ENCODE measurements around the gene FGFBP2.

Gene FGFBP2, protein sequence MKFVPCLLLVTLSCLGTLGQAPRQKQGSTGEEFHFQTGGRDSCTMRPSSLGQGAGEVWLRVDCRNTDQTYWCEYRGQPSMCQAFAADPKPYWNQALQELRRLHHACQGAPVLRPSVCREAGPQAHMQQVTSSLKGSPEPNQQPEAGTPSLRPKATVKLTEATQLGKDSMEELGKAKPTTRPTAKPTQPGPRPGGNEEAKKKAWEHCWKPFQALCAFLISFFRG

DNA sequence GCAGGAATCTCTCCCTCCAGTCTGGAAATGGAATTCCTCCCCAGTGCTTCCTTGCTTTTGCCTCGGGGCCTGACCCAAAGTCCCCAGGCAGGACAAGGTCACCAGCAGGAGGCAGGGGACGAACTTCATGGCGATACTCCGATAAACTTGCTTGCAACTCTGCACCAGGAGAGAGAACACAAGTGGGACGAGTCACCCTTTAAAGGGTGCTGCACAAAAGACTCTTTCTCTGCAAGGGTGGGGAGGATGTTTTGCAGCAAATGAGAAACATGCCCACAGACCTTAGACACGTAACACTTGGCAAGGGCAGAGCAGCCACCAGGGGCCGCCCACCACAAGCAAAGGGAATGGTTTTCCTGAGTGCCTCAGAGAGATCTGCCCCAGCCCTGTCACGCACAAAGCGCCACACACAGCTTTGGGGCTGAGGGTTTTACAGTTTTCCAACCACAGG is at the start of gene FGFBP2:
Gene FGFBP2 (minus strand): TSS at position 175 of the 451 bp plus-strand sequence. CDS start 46 bp downstream, at position 129.
- peak; percentile 49 for DNase-seq (ENCODE audit: low read depth)

DNA sequence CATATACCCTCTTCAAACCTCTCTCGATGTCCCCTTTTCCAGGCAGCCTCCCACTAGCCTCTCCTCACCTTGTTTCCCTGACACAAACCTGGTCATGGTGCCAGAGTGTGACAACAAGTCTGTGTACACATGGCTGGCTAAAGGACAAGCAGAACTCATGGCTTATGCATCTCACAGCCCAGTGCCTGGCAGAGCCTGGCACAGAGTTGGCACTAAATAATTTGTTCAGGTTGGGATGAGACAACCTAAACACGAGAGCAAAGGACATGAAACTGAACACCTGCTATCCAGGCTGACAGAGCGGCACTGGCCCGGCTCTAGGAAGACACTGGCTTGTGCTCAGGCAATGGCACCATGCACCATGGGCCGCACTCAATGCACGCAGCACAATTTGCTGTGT is 48.2 kb upstream of the FGFBP2 start:
- DNase-seq (ENCODE audit: low read depth) = no peak

- no peak for DNase-seq (ENCODE audit: low read depth)
Observed at GRCh38 chr4:16009153-16009552, 46.2 kb upstream of the FGFBP2 start.

- DNase-seq (ENCODE audit: low read depth) = no peak
Observed at GRCh38 chr4:16007471-16008095, 44.6 kb upstream of the FGFBP2 start.

GRCh38 chr4:16006771-16007446 is 43.9 kb upstream of the FGFBP2 start:
- no peak for DNase-seq (ENCODE audit: low read depth)

DNA sequence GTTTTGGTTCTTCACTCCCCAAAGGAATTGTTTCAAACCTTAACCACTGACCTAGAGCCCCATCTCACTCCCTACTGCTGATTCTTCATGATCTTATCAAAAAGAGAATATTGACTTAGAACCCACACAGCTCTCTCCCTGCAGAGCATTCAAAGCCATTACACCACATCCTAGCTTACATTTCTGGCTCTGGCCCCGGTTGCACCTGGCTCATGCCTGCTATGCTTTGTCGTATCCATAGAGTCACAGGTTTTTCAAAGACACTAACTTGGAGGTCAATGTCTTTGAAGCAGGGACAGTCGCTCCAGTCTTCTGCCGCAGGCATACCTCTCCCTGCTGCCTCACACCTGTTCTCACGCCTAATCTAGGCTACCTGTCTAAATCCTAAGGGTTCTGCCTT is 42.7 kb upstream of the FGFBP2 start:
- DNase-seq (ENCODE audit: low read depth) = no peak

DNA sequence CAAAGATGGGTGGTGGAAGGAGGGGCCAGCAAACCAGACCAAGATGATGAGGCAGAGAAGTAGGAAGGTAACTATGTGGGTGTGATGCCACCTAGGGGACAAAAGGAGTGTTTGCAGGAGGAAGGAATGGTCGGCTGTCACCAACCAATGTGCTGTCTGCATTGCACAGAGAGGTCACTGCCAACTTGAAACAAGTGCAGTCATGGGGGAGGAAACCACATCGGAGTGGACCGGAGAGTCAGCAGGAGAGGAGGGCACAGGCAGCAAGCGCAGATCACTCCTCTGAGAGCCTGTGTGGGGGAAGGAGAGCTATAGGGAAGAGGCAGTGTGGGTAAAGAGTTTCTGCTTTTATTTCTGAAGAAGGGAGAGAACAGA is 38.5 kb upstream of the FGFBP2 start:
- peak; percentile 8 for DNase-seq (ENCODE audit: low read depth)

- DNase-seq (ENCODE audit: low read depth) = no peak
Observed at GRCh38 chr4:16000708-16001483, 37.9 kb upstream of the FGFBP2 start.

GRCh38 chr4:15996773-15997172 is 33.8 kb upstream of the FGFBP2 start:
- DNase-seq (ENCODE audit: low read depth) = no peak

GRCh38 chr4:15995826-15996225 is 32.9 kb upstream of the FGFBP2 start:
- DNase-seq (ENCODE audit: low read depth) = no peak

DNA sequence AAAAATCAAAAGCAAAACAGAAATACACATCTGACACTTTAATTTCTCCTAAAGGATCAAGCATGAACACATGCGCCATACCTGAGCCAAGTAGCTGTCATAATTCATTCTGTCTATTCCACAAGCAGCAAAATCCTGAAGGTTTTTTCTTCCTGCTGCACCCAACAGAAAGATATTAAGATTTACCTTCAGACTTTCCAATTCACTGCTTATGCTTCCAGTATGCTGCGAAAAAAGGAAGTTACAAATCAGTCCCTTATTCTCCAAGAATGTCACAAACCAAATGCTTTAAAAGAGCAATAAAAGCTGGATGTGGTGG is 29.2 kb upstream of the FGFBP2 start:
- DNase-seq (ENCODE audit: low read depth) = no peak

- DNase-seq (ENCODE audit: low read depth) = no peak
Observed at GRCh38 chr4:15990570-15991285, 27.8 kb upstream of the FGFBP2 start.

DNA sequence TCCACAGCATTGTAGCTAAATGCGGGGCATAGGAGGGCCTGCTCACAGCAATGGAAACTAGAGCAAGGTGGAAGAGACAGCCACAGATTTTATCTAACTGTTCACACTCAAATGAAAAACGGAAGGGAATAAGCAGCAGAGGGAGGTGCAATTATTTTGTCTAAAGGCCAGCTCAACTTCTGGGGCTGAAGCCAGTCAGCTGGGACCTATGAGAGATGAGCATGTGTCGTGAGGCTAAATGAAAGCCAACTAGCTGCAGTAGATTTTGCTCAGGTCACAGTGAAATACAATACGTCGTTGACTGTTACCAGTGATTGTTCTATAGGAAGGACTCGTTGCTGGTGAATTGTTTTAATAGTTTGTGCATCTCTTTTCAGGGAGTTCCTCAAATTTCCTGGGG is 26.4 kb upstream of the FGFBP2 start:
- DNase-seq (ENCODE audit: low read depth) = no peak

DNA sequence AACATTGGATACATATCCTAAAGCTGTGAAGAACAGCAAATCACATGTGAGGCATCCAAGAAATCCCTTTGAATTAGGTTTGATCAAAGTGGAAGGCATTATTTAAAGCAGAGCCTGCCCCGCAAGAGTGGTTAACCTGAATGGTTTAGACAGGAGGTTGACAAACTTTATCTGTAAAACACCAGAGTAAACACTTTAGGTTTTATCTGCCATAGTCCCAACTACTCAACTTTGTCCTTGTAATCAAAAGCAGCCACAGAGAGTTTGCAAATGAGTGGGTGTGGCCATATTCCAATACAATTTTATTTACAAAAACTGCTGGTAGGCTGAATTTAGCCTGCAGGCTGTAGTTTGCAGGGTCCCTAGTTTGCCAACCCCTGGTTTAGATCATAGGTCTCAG is 25.2 kb upstream of the FGFBP2 start:
- no peak for DNase-seq (ENCODE audit: low read depth)

GRCh38 chr4:15986907-15987306 is 23.9 kb upstream of the FGFBP2 start:
- no peak for DNase-seq (ENCODE audit: low read depth)

- DNase-seq (ENCODE audit: low read depth) = no peak
Observed at GRCh38 chr4:15983610-15984009, 20.6 kb upstream of the FGFBP2 start.

- DNase-seq (ENCODE audit: low read depth) = no peak
Observed at GRCh38 chr4:15982842-15983524, 20.0 kb upstream of the FGFBP2 start.

GRCh38 chr4:15976456-15977447 is 13.8 kb upstream of the FGFBP2 start:
- no peak for DNase-seq (ENCODE audit: low read depth)

DNA sequence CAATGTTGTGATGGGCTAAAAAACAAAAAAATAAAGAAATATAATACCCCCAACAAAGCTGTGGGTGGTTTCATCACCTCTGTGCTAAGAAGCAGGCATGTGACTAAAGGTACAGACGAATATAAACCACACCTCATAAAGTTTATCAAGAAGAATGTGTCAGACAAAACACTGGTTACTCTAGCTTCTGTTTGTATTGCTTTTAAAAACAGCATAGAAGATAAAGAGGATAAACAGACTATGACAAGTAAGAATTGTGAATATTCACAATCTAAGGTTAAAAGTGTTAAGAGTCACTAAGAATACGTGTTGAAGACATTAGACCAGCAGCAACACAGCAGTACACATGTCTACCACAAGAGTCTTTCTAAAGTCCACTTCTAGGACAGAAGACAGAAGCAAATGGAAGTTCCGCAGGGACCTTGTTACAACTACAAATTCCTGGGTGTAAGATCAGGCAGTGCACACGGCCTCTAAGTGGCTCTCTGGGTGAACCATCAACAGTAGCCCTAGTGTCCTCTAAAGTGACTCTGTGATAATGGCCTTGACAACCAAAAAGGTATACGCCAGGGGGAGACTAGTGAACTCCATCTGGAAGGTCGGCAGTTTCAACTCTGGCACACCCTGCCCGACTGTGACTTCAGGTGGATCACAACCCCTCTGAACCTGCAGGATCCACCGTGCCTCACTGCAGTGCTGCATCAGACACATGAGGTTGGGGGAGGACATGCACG is 8.3 kb upstream of the FGFBP2 start:
- DNase-seq (ENCODE audit: low read depth) = no peak
